ENCODE data around the gene RNF151.

The RNF151 gene, protein sequence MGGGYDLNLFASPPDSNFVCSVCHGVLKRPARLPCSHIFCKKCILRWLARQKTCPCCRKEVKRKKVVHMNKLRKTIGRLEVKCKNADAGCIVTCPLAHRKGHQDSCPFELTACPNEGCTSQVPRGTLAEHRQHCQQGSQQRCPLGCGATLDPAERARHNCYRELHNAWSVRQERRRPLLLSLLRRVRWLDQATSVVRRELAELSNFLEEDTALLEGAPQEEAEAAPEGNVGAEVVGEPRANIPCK

DNA sequence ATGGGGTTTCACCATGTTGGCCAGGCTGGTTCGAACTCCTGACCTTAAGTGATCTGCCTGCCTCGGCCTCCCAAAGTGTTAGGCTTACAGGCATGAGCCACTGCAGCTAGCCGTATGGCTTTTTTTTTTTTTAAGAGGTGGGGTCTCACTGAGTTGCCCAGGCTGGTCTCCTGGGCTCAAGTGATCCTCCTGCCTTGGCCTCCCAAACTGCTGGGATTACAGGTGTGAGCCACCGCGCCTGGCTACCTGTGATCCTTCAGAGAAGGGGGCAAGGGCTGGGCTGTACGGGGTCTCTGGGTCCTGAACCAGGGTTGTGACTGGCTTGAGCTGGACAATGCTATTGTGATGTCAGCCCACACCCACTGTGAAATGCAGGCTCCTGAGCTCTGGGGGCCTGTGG lies at the start of gene RNF151:
Gene RNF151, plus strand, starts transcription at position 397 of the 400 bp plus-strand sequence. CDS start 26 bp downstream, outside the sequence.
- no peaks in the 10 kb centered on the region for H3K9me2 ChIP-seq (replicated peaks; ENCODE audit: insufficient read depth, low read length)
- TF ChIP-seq EZH2phosphoT487 (IDR thresholded peaks at IDR 0.05; ENCODE audit: low read length) (no peak), EZH2 (optimal IDR thresholded peaks at IDR 0.05; ENCODE audit: low read depth, low read length) (no peak)
- TF ChIP-seq, protein P1, sequence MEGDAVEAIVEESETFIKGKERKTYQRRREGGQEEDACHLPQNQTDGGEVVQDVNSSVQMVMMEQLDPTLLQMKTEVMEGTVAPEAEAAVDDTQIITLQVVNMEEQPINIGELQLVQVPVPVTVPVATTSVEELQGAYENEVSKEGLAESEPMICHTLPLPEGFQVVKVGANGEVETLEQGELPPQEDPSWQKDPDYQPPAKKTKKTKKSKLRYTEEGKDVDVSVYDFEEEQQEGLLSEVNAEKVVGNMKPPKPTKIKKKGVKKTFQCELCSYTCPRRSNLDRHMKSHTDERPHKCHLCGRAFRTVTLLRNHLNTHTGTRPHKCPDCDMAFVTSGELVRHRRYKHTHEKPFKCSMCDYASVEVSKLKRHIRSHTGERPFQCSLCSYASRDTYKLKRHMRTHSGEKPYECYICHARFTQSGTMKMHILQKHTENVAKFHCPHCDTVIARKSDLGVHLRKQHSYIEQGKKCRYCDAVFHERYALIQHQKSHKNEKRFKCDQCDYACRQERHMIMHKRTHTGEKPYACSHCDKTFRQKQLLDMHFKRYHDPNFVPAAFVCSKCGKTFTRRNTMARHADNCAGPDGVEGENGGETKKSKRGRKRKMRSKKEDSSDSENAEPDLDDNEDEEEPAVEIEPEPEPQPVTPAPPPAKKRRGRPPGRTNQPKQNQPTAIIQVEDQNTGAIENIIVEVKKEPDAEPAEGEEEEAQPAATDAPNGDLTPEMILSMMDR (IDR thresholded peaks at IDR 0.05; ENCODE audit: low read length): no peak
- H3F3A ChIP-seq (ENCODE audit: insufficient read depth, low read length): peaks cover 31% of the 10 kb centered on the region
- no peak within 1 kb of the TSS for H2AFZ ChIP-seq (ENCODE audit: low read length)
- no peak within 1 kb of the TSS for H3K27ac ChIP-seq (ENCODE audit: low read length)
- H3K4me1 ChIP-seq (ENCODE audit: low read length): peaks cover 7% of the 10 kb centered on the region; the same call in 1 of the 2 replicates
- peaks cover 26% of the 10 kb centered on the region for H3K79me2 ChIP-seq (ENCODE audit: low read length)
- H3K4me2 ChIP-seq (ENCODE audit: low read depth, low read length): peak within 1 kb of the TSS; percentile 93
- no peaks in the 10 kb centered on the region for H4K20me1 ChIP-seq (ENCODE audit: insufficient read depth, low read length)
- H3K9ac ChIP-seq (ENCODE audit: low read length): peak within 1 kb of the TSS; percentile 94; the same call in 1 of the 2 replicates
- no peaks in the 10 kb centered on the region for H3K9me3 ChIP-seq (replicated peaks; ENCODE audit: insufficient read depth, low read length)
- DNase-seq: no peak
- peaks cover 17% of the 10 kb centered on the region for H3K36me3 ChIP-seq (replicated peaks; ENCODE audit: insufficient read depth, low read length)
- peak within 1 kb of the TSS; percentile 80 for H3K4me3 ChIP-seq (ENCODE audit: low read length)
- H3K27me3 ChIP-seq (replicated peaks; ENCODE audit: insufficient read depth, low read length): no peaks in the 10 kb centered on the region

DNA sequence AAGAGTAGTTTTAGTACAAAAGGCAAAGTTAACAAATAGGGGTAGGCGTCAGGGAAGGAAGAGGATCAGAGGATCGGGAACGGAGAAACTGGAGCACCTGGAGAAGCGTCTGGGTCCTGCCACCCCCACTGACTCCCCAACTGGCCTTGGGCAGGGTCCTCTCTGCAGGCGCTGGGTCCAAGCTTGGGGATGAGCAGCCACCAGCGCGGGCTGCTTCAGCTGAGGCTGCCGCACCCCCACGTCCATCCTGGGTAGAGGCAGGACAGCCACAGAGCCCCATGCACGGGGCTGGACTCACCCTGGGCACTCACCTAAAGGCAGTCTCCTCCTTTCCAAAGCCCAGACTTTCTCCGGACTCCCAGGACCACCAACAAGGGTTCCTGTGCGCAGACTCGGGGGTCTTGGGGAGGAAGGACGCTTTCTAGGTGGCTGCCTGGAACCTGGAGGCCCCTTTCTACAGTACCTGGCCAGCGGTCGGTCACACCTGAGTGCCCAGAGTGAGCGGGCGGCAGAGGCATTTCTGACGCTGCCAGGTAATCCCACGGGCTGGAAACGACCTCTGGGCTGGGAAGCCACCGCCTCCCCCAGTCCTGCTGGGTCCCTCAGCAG lies 49.5 kb upstream of the RNF151 start:
- no peaks in the 10 kb centered on the region for H4K20me1 ChIP-seq (ENCODE audit: insufficient read depth, low read length)
- H3K27ac ChIP-seq (ENCODE audit: low read length): no peak overlapping the region
- H2AFZ ChIP-seq (ENCODE audit: low read length): no peak overlapping the region
- H3K27me3 ChIP-seq (replicated peaks; ENCODE audit: insufficient read depth, low read length): peaks cover 71% of the 10 kb centered on the region
- no peaks in the 10 kb centered on the region for H3F3A ChIP-seq (ENCODE audit: insufficient read depth, low read length)
- H3K9me3 ChIP-seq (replicated peaks; ENCODE audit: insufficient read depth, low read length): no peaks in the 10 kb centered on the region
- no peak overlapping the region for H3K9ac ChIP-seq (ENCODE audit: low read length)
- H3K4me2 ChIP-seq (ENCODE audit: low read depth, low read length): no peak overlapping the region
- TF ChIP-seq, protein P1 (IDR thresholded peaks at IDR 0.05; ENCODE audit: low read length): no peak
- peak; percentile 2 for TF ChIP-seq EZH2 (optimal IDR thresholded peaks at IDR 0.05; ENCODE audit: low read depth, low read length)
- no peaks in the 10 kb centered on the region for H3K79me2 ChIP-seq (ENCODE audit: low read length)
- no peaks in the 10 kb centered on the region for H3K4me1 ChIP-seq (ENCODE audit: low read length)
- H3K9me2 ChIP-seq (replicated peaks; ENCODE audit: insufficient read depth, low read length): no peaks in the 10 kb centered on the region
- no peak for DNase-seq
- H3K36me3 ChIP-seq (replicated peaks; ENCODE audit: insufficient read depth, low read length): no peaks in the 10 kb centered on the region
- no peak overlapping the region for H3K4me3 ChIP-seq (ENCODE audit: low read length)

DNA sequence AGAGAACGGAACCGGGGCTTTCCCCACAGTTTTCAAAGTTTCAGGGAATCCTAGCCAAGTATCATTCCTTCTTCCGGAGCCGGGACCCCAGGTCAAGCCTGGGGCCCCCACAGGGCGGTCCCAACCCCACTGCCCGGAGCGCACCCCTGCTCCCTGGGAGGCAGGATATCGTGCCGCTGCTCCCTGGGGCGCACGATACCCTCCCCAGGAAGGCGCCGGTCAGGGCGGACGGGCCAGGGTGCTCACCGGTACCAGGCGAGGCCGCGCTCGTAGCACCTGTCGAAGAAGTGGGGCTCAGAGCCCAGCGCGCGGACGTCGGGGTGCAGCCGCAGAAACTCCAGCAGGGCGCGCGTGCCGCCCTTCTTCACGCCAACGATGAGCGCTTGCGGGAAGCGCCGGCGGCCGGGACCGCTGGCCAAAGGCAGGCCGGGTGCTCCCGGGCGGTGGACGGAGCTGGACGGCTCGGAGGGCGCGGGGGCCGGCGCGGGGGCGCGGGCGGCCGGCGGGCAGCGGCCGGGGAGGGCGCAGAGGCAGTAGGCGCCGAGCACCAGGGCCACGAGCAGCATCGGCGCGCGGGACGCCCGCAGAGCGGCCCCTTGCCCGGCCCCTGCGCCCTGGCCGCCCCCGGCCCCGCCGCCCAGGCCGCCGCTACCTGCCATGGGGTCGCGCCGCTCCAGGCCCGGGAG lies 48.8 kb upstream of the RNF151 start:
- H3K36me3 ChIP-seq (replicated peaks; ENCODE audit: insufficient read depth, low read length): no peaks in the 10 kb centered on the region
- no peaks in the 10 kb centered on the region for H3K4me1 ChIP-seq (ENCODE audit: low read length)
- H3K4me3 ChIP-seq (ENCODE audit: low read length): no peak overlapping the region
- H3K79me2 ChIP-seq (ENCODE audit: low read length): no peaks in the 10 kb centered on the region
- no peaks in the 10 kb centered on the region for H3K9me3 ChIP-seq (replicated peaks; ENCODE audit: insufficient read depth, low read length)
- no peaks in the 10 kb centered on the region for H3K9me2 ChIP-seq (replicated peaks; ENCODE audit: insufficient read depth, low read length)
- H3K4me2 ChIP-seq (ENCODE audit: low read depth, low read length): no peak overlapping the region
- no peak overlapping the region for H2AFZ ChIP-seq (ENCODE audit: low read length)
- peaks cover 78% of the 10 kb centered on the region for H3K27me3 ChIP-seq (replicated peaks; ENCODE audit: insufficient read depth, low read length)
- H4K20me1 ChIP-seq (ENCODE audit: insufficient read depth, low read length): no peaks in the 10 kb centered on the region
- no peak overlapping the region for H3K9ac ChIP-seq (ENCODE audit: low read length)
- H3K27ac ChIP-seq (ENCODE audit: low read length): no peak overlapping the region
- no peak for DNase-seq
- H3F3A ChIP-seq (ENCODE audit: insufficient read depth, low read length): no peaks in the 10 kb centered on the region
- peak; percentile 56 for TF ChIP-seq EZH2 (optimal IDR thresholded peaks at IDR 0.05; ENCODE audit: low read depth, low read length)
- TF ChIP-seq, protein P1 (IDR thresholded peaks at IDR 0.05; ENCODE audit: low read length): no peak

Measured in MM.1S (cell line).